ENCODE data around the gene AKTIP.

DNA sequence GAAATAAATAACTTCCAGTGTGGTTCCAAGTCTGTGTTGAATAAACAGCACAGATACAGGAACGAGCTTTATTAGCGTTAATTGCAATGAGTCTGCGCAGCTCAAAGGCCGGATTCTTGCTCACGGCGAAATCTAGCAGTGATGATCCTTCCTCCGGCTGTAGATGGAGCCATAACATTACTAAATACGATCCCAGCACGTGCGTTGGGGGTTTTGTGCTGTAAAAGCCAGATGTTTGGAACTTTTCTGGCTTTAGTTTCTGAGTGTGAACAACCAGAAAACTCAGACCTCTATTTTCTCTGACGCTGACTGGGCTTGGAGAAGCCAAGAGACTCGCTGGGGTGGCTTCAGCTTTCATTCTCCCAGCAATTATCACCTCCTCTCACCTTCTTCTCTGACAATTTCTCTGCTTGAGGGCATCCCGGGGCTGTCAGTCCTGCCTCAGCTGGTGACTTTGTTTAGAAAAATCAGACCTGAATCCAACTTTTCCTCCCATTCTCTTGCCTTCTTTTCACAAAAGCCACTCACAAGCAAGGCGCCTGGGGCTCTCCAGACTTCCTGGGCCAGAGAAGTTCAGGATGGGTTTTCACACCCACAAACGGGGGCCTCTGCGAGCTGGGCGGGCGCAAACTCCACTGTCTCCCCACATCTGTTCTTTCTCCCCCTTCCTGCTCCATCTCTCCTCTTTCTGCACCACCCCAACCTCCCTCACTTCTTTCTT lies 47.1 kb upstream of the AKTIP start:
- TF ChIP-seq, protein P1, sequence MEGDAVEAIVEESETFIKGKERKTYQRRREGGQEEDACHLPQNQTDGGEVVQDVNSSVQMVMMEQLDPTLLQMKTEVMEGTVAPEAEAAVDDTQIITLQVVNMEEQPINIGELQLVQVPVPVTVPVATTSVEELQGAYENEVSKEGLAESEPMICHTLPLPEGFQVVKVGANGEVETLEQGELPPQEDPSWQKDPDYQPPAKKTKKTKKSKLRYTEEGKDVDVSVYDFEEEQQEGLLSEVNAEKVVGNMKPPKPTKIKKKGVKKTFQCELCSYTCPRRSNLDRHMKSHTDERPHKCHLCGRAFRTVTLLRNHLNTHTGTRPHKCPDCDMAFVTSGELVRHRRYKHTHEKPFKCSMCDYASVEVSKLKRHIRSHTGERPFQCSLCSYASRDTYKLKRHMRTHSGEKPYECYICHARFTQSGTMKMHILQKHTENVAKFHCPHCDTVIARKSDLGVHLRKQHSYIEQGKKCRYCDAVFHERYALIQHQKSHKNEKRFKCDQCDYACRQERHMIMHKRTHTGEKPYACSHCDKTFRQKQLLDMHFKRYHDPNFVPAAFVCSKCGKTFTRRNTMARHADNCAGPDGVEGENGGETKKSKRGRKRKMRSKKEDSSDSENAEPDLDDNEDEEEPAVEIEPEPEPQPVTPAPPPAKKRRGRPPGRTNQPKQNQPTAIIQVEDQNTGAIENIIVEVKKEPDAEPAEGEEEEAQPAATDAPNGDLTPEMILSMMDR (IDR thresholded peaks at IDR 0.05): peak; percentile 8 to 47 (median 24)
- TF ChIP-seq POLR2A (IDR thresholded peaks at IDR 0.05) (no peak), EP300 (IDR thresholded peaks at IDR 0.05) (no peak)
